ENCODE results near the gene ZBED1.
"Not testable (repeated sequence)": the region's sequence is repeated elsewhere in the genome, so short reads cannot be mapped to it uniquely, and the experiment has no call there.

Gene ZBED1

DNA sequence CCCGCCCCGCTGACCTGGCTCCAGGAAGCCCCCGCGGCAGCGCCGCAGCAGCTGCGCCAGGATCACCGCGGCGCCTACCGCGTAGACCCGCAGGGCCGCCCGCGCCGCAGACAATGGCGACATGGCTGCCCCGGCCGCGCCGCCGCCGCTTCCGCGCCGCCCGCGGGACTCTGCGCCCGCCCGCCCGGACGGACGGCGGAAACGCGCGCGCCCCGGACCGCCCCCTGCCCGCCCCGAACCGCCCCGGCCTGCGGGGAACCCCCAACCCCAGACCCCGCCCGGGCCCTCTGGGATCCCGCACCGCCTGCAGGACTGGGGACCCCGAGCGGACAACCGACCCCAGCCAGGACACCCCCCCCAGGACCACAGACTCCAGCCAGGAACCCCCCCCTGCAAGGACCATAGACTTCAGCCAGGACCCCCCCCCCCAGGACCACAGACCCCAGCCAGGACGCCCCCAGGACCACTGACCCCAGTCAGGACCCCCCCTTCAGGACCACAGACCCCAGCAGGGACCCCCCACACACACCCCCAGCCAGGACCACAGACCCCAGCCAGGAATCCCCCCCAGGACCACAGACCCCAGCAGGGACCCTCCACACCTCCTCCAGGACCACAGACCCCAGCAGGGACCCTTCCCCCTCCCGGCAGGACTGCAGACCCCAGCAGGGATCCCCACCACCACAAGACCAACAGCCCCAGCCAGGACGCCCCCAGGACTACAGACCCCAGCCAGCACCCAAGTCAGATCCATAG is at the start of gene ZBED1, which contains the start of gene DHRSX:
Gene ZBED1, minus strand, starts transcription at position 174 of the 756 bp plus-strand sequence. CDS start 10,257 bp downstream, outside the sequence.
Gene DHRSX, minus strand, starts transcription at position 174 of the 756 bp plus-strand sequence. Its CDS starts 51 bp downstream, at position 123.
- DNase-seq (ENCODE audit: low read depth, low spot score), result no peak

DNA sequence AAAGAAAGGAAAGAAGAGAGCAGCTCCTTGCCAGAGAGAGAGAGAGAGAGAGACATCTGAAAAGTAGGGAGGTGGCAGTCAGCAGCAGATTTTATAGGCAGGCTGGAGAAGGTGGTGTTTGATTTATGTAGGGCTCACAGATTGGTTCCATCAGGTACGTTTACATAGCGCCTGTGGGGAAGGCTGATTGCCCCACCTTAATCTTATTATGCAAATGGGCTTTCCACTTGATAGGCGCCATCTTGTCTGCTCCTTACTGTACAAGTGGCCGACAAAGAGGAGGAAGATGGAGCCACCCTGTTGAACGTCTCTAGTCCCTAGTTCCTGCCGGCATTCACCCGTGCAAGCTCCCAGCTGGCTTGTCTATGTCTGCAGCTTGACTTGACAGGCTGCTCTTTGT is 49.1 kb upstream of the ZBED1 start:
- no peak for DNase-seq (ENCODE audit: low read depth, low spot score)

DNA sequence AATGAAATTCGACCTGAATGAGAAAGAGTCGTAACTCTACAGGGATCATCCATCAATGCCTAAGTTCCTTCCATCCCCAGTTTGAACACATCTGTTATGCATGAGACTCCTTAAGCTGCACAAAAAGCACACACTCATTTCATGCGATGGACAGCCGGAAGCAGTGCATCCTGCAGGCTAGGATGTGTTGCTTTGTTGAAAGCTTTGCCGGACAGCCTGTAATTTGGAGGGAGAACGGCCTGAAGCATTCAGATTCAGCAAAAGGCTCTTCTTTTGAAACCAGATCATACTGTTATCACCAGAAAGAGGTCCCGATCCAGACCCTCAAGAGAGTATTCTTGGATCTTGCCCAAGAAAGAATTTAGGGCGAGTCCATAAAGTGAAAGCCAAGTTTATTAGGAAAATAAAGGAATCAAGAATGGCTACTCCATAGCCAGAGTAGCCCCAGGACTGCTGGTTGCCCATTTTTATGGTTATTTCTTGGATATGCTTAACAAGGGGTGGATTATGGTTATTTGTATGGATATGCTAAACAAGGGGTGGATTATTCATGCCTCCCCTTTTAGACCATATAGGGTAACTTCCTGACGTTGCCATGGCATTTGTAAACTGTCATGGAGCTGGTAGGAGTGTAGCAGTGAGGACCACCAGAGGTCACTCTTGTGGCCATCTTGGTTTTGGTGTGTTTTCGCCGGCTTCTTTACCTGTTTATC is 48.1 kb upstream of the ZBED1 start:
- no peak for DNase-seq (ENCODE audit: low read depth, low spot score)

DNA sequence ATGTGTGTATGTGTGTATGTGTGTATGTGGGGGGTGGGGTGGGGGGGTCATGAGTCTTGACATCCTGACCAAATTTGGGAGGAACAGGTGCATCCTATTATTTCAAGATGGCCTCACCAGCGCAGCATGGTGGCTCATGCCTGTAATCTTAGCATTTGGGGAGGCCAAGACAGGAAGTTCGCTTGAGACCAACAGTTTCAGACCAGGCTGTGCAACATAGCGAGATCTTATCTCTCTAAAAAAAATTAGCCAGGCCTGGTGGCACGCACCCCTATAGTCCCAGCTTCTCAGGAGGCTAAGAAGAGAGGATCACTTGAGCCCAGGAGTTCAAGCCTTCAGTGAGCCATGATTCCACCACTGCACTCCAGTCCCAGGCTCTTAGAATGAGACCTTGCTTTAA is 47.0 kb upstream of the ZBED1 start:
- DNase-seq (ENCODE audit: low read depth, low spot score), result no peak

DNA sequence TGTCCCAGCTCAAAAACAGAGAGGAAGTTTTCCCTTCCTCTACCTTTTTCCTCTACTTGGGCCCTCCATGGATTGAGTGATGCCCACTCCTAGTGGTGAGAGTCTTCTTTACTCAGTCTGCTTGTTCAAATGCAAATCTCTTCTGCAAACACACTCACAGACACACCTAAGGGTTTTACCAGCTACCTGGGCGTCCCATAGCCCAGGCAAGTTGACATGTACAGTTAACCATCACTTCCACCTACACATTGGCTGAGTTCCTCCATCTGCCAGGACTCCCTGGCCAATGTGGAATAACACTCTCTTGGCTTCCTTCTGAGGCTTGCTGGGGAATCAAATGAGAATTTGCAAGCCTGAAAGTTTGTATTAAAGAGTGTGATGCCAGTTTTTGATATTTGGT is 45.7 kb upstream of the ZBED1 start:
- DNase-seq (ENCODE audit: low read depth, low spot score), result no peak

DNA sequence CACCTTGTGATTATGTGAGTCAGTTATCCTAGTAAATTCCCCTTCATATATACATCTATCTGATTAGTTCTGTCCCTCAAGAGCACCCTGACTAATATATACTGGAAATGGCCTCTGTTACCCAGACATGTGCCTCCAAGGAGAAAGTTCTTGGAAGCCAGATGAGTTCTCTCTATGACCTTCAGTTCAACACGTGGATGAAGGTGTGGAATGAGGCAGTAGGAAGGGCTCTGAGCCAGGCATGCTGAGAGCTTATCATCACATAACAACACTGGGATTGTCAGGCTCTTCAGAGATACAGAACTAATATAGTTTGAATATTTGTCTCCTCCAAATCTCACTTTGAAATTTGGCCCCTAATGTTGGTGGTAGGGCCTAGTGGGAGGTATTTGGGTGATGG is 44.4 kb upstream of the ZBED1 start:
- DNase-seq (ENCODE audit: low read depth, low spot score), result no peak

DNA sequence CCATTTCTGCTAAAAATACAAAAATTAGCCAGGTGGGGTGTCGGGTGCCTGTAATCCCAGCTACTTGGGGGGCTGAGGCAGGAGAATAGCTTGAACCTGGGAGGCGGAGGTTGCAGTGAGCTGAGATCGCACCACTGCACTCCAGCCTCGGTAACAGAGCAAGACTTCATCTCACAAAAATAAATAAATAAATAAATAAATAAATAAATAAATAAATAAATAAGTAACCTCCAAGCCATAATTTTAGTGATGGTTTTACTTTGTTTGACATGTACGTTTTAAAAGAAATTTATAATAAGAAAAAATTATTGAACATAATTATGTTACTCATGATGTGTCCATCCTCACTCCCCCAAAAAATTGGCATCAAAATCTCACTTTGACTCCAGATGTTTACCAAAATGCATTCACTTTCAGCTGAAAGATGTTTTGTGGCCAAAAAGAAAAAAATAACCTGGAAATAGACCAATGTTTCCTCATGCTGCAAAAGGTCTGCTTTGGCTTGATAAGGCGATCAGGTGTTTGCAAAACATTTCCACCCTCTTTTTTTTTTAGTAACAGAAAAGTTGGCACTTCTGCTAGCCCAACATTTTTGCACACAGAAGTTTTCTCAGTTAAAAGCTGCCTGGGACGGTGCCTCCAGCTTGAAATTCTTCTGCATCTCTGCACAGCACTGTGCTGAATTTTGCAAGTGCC is 42.2 kb upstream of the ZBED1 start:
- no peak for DNase-seq (ENCODE audit: low read depth, low spot score)

DNA sequence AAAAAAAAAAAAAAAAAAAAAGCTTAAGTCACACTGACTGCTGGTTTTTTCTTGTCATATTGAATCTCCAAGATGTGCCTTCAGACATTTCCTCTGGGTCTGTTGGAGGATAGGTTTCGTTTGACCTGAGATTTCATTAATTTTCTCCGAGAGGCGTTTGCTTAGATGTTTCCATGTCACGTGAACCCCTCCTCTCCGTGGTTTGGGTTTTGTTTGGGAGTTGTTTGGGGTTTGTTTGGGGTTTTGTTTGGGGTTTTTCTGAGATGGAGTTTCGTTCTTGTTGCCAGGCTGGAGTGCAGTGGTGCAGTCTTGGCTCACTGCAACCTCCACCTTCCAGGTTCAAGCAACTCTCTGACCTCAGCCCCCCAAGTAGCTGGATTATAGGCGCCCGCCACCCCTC is 40.8 kb upstream of the ZBED1 start:
- DNase-seq (ENCODE audit: low read depth, low spot score), result no peak

DNA sequence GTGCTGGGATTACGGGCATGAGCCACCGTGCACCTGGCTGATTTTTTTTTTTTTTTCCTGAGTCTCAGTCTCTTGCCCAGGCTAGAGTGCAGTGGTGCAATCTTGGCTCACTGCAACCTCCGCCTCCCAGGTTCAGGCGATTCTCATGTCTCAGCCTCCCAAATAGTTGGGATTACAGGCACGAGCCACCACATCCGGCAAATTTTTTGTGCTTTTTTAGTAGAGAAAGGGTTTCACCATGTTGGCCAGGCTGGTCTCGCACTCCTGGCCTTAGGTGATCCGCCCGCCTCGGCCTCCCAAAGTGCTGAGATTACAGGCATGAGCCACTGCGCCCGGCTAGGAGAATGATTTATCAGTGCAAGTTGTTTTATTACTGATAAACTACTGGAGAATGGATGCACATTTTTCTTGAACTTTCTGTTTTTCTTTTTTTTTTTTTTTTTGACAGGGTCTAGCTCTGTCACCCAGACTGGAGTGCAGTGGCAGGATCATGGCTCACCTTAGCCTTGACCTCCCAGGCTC is 39.7 kb upstream of the ZBED1 start:
- no peak for DNase-seq (ENCODE audit: low read depth, low spot score)

DNA sequence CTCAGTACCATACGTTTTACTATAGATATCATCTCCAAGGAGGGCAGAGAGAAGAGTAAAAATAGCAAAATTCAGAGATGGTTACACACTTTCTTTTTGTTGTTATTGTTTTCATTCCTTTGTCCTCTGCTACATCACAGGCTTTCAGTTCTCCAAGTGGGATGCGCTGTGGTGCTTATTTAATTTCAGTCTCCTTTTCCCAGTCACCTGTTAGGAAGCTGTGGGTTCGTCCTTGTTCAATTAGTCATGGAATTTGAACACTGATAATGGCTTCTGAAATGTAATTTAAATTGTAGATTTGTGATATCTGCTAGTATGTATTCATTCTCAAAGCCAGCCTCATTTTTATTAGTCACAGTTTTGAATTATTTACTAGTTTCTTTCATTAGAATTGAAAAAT is 38.8 kb upstream of the ZBED1 start:
- DNase-seq (ENCODE audit: low read depth, low spot score), result no peak

DNA sequence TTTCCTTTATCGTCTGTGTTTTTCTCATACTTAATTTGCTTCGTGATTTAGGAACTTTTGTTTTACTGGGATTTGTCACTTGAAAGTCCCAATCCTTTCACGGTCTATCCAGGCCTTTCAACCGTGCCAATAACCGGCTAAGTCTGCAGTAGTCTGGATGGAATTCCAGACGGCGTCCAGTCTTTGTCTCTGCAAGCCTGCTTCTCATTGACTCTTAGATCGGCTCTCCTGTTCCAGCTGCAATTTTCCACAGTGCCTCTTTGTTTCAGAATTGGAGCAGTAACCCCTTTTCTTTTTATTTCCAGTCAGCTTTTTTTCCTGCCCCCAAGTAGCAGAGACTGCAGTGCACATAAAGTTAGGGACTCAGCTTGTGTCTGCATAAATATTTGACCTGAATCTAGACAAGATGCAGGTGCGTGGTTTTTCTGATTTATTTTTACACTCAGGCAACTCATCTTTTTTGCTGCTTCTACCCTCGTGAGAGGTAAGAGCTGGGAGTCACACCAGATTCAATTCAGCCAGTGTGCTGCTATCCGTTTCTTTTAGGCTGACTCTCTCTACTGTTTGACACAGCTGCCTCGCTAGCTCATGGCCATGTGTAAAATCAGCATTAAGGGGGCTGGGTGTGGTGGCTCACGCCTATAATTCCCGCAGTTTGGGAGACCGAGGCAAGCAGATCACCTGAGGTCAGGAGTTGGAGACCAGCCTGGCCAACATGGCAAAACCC is 37.4 kb upstream of the ZBED1 start:
- DNase-seq (ENCODE audit: low read depth, low spot score), result no peak

DNA sequence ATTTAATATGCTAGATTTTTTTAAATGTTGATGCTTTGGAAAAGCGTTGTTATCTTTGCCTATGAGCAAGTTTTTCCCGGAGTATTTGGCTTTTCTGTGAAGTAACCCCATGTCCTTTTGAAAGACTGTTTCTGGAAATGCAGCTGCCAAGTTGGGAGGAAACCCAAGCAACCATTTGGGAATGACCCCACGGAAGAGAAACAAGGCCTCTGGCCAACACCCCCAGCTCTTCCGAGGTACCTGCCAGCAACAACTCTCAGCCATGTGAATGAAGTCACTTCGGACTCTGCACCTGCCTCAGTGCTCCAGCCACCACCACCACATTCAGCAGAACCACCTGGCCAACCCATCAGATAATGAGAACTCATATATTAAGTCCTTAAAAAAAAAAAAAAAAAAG is 36.2 kb upstream of the ZBED1 start:
- DNase-seq (ENCODE audit: low read depth, low spot score), result no peak

DNA sequence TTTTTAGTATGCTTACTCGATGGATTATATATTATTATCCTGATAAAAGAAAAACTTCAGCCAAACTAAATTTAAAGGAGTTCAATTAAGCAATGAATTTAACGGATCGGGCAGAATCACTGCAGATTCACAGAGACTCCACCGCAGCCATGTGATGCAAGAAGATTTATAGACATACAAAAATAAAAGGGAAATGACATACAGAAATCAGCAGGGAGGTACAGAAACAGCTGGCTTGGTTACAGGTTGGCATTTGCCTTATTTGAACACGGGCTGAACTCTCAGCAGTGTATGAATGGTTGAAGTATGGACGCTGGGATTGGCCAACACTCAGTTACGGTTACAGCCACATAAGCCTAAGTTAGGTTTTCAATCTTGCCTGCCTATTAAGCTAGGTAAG is 35.4 kb upstream of the ZBED1 start:
- no peak for DNase-seq (ENCODE audit: low read depth, low spot score)

DNA sequence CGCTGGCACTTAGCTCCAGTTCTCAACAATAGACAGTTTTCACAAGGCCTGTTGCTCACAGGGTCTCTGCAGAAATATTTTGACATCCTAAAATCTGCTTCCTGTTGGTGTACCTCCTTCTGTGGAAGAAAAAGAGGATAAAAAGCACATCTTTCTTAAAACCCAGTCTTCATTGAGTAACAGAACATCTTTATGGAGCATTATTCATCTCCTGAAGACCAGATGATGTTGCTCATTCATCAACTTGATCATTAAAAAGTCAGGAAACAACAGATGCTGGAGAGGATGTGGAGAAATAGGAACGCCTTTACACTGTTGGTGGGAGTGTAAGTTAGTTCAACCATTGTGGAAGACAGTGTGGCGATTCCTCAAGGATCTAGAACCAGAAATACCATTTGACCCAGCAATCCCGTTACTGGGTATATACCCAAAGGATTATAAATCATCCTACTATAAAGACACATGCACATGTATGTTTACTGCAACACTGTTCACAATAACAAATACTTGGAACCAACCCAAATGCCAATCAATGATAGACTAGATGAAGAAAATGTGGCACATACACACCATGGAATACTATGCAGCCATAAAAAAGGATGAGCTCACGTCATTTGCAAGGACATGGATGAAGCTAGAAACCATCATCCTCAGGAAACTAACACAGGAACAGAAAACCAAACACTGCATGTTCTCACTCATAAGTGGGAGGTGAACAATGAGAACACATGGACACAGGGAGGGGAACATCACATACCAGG is 33.7 kb upstream of the ZBED1 start:
- not testable (repeated sequence) for DNase-seq (ENCODE audit: low read depth, low spot score)

DNA sequence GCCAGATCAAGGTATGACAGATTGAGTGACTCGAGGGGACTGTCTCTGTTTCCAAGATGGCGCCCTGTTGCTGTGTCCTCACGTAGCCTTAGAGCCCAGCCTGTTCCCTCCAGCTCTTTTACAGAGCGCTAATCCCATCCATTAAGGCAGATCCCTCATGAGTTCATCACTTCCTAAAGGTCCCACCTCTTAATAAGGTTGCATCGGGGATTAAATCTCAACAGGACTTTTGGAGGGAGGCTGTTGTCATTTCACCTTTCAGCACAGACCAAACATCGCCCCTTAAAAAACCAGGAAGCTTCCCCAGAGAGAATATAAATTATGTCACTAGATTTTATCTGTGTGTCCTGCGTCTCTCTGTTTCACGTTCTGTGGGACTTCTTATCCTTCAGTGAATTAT is 32.6 kb upstream of the ZBED1 start:
- no peak for DNase-seq (ENCODE audit: low read depth, low spot score)

DNA sequence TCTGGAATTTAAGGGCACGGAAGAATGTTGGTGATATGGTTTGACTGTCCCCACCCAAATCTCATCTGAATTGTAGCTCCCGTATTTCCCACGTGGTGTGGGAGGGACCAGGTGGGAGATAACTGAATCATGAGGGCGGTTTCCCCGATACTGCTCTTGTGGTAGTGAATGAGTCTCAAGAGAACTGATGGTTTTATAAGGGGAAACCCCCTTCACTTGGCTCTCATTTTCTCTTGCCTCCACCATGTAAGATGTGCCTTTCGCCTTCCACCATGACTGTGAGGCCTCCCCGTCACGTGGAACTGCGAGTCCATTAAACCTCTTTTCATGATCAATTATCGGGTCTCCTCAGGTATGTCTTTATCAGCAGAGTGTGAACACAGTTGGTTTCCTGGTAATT is 25.6 kb upstream of the ZBED1 start:
- no peak for DNase-seq (ENCODE audit: low read depth, low spot score)

DNA sequence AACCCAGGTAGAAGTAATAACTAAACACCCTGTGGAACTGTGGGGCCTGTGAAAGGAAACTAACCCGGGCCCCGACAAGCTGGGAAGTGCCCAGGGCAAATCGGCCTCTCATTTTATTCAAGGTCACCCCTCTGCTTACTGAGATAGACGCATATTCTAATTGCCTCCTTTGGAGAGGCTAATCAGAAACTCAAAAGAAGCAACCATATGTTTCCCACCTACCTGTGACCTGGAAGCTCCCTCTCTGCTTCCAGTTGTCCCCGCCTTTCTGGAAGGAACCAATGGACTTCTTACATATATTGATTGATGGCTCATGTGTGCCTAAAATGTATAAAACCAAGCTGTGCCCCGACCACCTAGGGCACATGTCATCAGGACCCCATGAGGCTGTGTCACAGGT is 23.1 kb upstream of the ZBED1 start:
- peak; percentile 73 for DNase-seq (ENCODE audit: low read depth, low spot score)

DNA sequence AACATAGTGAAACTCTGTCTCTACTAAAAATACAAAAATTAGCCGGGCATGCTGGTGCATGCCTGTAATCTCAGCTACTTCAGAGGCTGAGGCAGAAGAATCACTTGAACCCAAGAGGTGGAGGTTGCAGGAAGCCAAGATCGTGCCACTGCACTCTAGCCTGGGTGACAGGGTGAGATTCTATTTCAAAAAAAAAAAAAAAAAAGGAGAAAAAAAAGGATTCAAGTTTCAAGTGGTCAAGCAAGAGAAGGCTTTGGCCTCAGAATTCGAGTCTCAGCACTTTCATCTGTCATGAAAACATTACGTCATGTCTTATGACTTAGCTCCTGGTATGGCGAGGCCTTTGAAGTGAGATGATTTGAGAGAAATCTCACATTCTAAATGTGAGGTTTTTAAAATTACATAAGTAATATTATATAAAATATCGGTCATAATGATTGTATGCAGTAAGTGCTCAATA is 21.2 kb upstream of the ZBED1 start:
- no peak for DNase-seq (ENCODE audit: low read depth, low spot score)

DNA sequence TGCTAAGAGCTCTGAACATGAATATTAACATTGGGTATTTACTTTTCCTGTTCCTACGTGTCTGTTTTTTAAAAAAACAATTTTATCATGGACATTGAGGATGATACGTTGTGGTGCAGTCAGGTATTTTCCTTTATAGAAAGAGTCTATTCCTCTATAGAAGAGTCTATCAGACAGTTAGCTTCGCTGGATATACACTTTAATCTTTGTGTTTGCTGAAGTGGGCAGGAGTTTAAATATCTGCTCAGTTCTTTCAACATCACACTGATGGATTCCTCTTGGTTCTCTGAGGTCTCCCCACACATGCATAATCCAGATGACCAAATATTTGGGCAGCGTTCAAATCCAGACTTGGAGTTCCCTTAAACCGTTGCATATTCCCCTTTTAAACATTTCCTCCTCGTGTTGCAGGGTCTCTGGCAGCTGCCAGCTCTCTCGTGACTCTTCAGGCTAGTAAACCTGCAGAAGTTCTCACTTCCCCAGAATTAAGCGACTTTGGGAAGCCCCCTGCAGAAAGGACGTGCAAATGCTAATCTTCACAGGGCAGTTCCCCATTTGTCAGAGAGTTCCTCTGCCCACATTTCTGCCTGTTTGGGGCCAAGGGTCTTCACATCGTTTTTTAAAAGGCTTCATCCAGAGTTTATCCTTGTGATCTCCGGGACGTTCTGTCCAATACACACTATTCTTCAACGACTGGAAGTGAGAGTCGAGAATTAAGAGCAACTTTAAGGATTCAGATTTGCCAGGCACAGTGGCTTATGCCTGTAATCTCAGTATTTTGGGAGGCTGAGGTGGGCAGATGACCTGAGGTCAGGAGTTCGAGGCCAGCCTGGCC is 20.5 kb upstream of the ZBED1 start:
- DNase-seq (ENCODE audit: low read depth, low spot score), result no peak

DNA sequence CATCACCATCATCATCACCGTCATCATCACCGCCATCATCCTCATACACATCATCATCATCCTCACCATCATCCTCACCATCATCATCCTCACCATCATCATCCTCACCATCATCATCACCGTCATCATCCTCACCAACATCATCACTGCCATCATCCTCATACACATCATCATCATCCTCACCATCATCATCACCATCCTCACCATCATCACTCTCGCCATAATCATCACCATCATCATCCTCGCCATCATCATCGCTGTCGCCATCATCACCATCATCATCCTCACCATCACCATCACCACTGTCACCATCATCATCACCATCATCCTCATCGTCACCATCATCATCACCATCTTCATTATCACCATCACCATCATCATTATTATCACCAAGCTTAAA is 19.8 kb upstream of the ZBED1 start:
- DNase-seq (ENCODE audit: low read depth, low spot score), result no peak

All from iPS DF 19.7 (cell line).